Fibroblast of the conjunctiva (primary cell): ENCODE results near the gene LRSAM1.

Experiments used
- DNase-seq: peaks from one replicate; pipeline ENCODE4 v3.0.0-alpha.2; 2010; ENCODE audit warnings: low read depth

The LRSAM1 gene

DNA sequence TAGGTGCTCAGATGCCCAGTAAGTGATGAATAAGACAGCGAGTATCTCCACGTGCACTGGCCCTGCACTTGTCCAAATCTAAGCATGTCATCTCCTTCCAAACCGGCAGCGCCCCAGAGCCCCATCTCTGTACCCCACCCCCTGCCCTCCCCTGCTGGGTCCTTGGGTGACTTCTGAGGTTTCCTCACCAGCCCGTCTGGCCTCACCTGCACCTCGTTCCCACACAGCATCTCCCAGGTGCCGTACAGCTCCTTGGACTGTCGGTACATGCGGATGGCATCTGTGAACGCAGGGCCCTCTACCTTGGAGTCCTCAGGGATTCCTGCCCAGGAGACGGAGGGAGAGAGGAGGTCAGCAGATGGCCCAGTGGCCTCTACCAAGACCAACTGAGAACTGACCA lies 66.3 kb downstream of the LRSAM1 start:
- DNase-seq, result no peak

DNA sequence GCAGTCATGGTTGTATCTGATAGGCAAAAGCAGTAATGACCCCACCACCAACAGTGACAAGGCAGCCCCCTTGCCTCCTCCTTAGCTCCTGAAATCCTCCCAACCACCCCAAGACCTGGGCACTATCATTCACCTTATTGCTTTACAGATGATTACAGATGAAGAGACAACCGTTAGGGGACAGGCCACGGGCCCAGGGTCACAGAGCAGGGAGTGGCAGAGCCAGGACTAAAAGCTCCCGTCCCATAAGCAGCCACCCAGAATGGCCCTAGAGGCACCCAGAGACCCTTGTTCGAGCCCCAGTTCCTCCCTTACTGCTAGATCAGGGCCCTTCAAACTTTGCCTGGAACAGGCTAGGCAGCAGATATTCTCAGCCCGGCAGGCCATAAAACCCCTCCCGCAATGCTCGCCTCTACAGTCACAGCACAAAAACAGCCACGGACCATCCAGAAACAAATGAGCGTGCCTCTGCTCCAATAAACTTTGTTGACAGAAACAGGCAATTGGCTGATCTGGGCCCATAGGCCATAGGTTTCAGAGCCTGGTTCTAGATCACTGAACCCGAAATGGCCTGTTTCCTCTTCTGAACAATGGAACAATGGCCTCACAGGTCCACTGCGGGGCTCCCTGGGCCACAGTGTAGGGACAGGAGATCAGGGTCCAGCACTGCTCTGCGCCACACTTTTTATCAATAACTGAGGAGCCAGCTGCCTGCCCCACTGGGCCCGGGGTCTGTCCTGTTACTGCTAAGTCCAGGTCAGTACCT lies 67.0 kb downstream of the LRSAM1 start:
- DNase-seq, result no peak

DNA sequence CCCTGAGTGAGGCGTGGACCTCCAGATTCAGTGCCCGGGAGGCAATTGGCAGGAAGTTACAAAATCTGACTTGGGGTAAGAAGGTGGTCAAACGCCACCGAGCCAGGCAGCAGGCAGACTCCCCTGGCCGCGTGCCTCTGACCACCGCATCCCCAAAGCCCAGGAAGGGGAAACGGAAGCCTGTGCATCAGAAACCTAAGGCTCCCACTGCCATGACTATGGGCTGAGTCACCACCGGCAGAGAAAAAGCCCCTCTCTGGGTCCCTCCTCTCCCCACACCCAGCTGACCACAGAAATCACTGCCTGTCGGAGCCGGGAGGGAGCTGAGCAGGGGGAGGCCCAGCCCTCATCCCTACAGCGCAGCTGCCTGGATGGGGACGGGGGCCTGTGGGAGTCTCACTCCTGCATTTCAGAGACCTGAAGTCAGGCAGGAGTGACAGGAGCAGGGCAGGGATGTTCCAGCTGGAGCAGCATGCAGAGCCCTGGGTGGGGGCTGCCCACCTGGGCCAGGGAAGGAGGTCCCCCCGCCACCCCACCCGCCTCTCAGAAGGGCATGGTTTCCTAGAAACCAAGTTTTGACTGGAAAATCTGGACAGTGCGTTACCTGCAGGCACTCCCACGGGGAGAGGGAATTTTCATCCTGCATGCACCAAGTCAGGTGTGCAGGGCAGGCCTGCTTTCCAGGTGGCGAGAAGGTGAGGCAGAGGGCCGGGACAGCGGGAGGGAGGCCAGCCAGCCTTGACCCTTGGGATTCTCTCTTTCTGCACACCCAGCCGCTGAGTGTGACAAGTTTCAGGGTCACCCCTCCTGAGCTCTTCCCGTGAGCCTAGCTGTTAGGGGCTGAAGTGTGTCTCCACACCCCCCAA lies 68.2 kb downstream of the LRSAM1 start:
- peak; percentile 82 for DNase-seq

DNA sequence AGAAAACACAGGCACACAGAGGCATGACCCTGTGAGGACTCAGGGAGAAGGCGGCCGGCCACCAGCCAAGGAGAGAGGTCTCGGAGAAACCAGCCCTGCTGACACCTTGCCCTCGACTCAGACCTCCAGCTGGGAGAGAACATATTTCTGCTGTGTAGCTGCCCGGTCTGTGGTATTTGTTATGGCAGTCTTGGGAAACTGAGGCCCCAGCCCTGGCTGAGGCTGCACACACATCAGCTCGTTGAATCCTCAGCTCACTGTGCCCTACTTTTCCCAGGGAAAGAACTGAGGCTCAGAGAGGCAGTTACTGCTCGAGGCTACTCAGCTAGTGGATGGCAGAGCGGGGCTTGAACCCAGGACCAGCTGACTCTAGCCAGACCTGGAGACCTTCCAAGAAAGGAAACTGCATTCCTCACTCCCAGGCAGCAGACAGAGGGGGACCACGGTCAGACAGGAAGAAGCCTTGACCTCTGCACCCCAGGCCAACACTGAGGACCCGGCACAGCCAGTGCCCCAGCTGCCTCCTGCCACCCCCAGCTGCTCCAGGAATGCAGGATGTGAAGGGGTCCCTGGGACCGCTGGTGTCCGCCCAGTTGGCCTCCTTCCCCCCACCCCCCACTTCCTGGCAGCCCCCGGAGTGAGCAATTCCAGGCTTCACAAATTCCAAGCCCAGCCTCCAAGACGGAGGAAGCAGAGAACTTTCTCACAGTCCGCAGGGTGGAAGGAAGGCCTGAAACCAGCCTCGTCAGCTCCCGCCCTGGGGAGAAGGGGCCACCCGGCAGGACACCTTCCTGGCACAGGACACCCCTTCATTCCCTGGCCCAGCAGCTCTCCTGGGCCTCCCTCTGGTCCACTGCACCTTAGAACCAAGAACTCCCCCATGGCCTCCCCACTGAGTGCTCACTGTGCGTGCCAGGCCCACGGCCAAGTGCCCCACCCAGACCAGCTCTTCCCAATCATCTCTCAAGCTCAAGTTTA lies 69.9 kb downstream of the LRSAM1 start:
- DNase-seq, result peak; percentile 43

DNA sequence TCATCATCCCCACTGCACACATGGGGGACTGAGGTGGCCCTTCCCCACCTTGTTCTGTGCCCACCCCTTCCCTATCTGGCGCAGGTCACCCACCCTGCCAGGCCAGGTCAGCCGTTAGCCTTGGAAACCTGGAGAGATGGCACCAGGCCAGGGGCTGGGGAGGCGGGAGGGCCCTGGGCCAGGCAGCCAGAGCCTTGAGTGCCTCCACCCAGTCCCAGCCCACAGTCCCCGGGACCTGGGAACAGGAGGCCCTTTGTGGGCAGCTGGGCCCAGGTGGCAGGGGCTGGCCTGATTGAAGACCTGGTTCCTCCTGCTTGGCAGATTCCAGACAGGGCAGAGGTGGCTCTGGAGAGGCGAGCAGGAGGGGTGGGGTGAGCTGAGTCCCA lies 70.6 kb downstream of the LRSAM1 start:
- DNase-seq, result no peak

DNA sequence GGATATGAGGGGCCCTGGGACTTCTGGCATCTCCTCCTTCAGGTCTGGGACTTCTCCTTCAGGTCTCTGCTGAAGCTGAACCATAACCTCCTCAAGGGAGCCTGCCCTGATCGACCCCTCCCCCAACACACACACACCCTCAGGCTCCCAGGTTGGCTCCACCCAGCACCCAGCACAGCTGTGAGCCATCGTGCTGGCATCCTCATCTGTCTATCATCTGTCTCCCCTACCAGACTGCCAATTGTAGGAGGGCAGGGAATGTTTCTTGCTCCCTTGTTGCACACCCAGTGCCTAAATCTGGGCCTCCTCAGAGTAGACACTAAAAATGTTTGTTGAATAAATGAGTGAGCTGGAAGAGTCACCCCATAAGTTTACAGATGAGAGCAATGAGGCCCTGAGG lies 71.4 kb downstream of the LRSAM1 start:
- no peak for DNase-seq

DNA sequence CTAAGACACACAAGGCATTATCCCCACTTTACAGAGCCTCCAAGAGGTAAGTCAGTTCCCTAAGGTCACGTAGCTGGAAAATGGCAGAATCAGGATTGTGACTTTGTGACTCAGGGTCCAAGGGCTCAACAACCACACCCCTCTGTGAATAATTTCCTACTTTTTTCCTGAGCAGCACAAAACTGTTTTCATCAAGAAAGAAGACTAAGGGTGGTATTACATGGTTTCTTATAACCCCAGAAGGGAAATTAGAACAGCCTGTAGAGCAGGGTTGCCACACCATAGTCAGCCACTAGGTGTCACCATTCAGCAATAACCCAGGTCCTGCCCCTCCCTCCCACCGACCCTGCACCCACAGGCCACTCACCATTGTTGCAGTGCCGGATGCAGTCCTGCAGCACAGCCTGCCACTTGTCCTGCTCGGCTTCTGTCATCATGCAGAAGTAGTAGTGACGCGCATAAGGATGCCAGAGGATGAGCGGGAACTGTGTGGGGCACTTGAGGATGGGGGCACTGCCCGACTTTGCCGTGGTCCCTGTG lies 72.1 kb downstream of the LRSAM1 start:
- no peak for DNase-seq

DNA sequence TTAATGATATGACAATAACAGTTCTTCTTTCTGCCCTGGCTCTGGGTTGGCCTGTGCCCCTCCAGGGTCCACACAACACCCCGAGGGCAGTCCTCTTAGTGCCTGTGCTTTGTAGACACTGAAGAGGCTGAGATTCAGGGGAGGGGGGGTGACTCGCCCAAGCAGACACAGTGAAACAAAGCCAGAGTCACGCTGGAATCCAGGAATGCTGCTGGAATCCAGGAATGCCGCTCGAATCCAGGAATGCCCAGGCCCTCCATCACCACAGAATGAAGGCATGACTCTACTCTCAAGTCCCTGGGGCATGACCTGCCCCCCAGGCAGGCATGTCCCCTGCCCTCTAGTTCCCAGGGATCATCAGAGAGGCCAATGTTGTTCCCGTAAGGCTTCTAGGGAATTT lies 73.1 kb downstream of the LRSAM1 start:
- no peak for DNase-seq

DNA sequence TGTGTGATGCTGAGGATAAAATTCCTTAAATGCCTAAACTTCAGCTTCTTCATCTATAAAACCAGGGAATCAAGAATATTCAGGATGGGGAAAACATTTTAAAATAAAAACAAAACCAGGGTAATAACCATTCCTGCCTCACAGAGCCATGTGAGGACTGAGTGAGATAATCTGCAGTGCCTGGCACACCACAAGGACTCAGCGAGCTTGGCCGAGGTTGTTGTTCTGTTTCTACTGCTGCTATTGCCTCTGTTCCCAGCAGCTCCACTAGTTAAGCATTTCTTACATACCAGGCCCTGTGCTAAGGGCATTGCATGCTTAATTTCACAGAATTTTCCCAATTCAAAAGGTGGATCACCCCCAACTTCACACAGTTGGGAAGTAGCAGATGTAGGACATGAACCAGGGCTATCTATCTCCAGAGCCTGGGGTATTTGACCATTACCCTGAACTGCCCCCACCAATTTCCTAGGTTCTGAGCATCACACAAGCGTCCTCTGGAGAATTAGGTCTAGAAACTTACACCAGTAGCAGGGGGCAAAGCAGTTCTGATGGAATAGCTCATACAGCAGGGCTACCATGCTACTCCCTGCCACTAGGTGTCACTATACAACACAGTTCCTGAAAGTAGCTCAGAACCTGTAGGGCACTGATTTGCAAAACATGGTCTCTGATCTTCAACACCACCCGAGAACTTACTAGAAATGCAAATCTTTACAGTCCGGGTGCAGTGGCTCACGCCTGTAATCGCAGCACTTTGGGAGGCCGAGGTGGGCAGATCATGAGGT lies 74.3 kb downstream of the LRSAM1 start:
- no peak for DNase-seq

DNA sequence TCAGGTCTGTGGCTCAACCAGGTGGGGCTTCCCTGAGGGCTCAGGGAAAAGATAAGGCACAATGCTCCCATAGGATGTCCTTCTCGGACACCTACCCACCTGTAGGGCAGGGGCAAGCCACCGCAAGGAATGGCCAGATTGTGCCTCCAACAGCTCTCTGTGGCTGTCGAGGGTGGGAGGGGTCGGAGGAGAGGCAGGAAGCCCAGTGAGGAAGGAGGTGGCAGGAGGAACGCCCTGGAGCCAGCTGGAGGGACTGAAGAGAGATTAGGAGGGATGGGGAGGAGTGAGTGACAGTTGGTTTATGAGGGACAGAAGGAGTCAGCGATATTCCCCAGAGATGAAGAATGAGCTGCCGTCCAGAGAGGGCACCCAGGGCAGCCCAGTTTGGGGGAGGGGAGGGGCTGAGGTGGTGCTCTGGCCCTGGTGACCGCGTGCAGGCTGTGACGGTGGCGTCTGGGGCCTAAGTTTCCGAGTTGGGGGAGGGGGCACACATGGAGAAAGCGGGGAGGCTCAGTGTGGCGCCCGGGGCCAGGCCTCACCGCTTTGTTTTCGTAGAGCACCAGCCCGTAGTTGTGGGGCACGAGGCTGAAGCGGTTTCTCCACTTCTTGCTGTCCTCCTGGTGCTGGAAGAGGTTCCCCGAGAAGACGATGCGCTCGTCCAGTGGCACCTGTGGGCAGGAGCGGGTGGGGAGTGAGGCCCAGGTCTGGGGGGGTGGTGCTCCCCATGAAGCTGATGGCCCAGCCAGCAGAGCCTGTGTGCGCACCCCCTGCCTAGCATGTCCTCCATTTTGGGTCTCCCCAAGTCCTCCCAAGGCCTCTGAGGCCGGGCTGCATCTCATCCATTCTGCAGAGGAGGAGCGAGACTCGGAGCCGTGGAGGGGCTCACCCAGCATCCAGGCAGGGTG lies 75.6 kb downstream of the LRSAM1 start:
- DNase-seq, result no peak

DNA sequence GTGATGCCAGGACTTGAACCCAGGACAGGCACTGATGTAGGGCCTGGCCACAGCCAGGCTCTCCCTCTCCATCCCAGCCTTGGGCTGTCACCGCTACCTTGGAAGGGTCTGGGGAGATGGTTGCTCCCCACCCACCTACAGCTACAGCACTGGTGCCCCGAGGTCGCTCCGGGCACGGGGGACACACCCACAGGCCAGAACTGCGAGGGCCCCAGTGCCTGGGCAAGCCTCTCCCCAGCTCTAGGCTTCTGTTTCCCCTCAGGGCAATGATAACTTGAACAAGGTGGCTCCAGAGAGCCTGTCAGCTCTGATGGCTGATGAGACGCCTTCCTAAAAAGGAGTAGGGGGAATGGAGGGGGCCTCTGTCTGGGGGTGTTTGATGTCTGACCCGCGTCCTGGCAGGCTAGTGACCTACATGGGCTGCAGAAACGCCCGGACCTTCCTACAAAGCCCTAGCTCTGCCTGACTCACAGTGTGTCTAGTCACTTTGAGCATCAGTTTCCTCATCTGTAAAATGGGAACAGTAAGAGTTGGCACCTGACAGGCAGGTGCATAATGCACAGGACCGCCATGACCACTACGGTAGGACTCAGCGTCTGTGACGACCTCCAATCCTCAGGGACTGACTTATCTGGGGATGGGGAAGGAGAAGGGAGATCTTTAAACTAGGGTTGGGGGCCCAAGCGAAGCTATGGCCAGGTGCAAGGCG lies 76.4 kb downstream of the LRSAM1 start:
- no peak for DNase-seq

DNA sequence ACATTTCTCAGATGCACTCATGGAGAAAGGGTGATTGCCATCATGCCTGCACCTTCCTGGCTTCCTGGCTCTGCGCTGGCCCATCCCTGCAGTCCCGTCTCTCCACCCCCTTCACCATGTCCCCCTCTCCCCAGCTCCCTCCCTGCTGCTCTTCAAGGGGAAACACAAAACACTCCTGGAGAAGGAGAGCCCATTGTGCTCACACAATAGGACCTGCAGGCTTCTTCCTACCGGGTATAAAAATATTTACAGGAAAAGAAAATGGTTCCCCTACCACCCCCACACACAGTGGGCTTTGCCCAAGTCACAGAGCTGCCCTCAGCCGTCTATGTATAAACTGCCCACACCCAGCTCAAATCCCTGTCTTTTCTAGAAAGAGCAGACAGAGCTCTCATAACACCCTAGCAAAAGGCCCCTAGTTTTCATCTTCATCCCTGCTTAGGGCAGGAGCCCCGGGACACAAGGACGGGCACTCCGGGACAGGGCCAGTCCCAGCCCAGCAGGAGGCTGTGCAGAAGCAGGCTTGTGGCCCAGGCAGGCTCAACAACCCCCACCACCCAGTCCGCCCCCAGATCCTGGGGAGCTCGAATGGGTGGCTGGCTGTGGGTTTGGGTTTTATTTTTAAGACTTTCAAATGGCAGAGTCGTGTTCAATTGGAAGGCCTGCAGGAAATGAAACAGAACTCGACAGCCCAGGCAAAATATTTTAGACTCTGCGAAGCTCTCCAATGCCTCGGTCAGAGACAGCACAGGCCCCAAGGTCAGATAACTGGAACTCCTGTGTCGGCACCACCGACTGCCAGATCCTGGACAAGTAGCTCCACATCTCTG lies 77.3 kb downstream of the LRSAM1 start:
- DNase-seq, result no peak

DNA sequence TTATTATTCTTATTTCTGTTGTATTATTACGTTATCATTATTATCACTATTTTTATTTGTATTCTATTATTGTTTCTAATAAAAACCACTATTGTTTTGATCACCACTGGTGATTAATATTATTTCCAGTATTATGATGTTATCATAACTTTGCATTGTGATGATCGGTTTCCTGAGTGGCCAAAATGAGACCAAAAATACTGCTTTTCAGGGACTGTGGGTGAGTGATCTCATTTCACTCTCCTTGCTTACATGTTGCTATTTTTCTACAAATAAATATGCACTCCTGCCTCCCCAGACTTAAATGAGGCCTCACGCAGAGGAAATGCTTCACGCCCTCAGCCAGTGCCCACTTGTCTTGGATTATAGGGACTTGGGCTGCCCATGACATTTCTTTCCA lies 78.4 kb downstream of the LRSAM1 start:
- DNase-seq, result no peak

DNA sequence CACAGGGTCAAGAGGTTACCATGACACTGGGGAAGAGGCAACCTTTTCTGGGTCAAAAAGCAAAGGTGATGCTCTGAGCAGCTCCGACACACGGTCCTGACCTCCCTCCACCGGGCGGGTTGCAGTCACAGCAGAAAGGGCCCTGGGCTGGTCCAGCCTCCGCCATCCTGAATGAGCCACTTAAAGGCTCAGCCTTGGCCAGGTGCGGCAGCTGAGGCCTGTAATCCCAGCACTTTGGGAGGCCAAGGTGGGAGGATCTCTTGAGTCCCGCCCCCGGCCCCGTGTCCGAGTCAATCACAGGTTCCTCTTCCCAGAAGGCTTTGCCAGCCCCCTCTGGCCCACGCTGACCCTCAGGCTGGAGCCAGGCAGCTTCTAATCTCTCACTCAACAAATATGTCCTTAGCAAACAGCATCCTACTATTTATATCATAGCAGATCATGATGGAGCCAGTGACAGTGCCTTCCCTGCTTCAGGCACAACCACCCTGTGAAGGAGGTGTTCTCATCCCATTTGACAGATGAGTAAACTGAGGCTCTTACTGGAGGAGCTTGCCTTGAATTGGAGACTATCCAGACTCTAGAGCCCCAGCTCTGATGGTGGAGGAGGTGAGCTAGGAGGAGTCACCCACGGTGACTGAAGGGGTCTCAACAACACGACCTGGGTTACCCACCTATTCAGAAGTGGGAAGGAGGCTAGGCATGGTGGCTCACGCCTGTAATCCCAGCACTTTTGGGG lies 79.1 kb downstream of the LRSAM1 start:
- DNase-seq, result no peak

DNA sequence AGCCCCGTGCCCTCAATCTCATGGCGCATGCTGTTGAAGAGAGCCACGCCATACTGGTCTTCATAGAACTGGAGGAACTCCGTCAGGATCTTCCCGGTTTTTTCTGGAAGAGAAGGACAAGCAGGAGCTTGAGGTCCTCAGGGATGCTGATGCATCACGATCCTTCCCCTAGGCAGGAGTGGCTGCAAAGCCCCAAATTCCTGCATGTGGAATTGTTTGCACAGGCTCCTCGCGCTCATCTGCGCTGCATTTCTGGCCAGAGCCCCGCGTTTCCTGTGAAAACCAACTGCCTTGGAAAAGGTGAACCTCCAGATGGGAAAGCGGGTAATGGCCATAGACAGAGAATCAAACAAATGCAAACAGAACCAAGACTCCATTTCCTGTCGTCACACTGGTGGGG lies 80.4 kb downstream of the LRSAM1 start:
- no peak for DNase-seq

DNA sequence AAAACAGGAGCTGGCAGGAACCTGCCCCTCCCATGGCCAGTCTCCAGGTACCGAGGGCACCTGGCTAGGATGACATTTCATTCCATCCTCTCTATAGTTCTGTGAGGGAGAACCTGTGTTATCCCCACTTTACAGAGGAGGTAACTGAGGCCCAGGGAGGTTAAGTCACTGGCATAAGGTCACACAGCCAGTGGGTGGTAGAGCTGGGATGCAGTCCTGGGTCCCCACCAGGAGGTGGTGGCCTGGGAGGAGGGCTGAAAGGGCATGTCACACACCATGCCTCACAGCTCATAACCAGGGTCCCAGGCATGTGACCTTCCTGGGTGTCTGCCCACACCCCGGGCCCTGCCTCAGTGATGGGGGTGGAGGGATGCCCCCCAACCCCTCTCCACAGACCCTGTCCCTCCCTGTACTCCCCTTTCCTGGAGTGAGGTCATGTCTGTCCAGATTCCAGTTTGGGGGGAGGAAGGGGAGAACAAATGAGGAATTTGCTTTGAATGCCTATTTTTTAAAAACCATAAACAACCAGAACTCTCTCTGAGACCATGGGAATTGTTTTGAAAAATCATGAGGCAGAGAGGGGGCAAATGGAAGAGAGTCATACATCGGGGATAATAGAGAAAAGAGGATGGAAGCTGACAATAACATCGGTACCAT lies 83.1 kb downstream of the LRSAM1 start:
- DNase-seq, result no peak

DNA sequence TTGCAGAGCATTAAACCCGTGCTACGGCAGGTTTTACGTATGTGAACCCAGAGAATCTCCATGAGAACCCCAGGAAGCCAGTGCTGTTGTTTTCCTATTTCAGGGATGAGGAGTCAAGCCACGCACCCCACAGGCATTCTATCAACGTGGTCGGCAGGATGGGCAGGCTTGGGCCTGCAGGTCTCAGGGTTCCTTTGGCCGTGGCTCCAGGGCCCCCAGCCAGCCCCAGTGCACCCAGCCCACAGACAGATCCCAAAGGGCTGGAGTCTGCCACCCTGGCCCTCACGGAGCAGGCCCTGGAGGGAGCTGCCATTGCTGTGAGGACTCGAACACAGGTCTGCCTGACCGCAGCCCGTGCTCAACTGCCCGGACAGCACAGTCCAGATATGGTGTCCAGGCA lies 83.6 kb downstream of the LRSAM1 start:
- DNase-seq, result no peak
